Measurements from ENCODE around the gene SLC6A20.

- TF ChIP-seq, protein P1, sequence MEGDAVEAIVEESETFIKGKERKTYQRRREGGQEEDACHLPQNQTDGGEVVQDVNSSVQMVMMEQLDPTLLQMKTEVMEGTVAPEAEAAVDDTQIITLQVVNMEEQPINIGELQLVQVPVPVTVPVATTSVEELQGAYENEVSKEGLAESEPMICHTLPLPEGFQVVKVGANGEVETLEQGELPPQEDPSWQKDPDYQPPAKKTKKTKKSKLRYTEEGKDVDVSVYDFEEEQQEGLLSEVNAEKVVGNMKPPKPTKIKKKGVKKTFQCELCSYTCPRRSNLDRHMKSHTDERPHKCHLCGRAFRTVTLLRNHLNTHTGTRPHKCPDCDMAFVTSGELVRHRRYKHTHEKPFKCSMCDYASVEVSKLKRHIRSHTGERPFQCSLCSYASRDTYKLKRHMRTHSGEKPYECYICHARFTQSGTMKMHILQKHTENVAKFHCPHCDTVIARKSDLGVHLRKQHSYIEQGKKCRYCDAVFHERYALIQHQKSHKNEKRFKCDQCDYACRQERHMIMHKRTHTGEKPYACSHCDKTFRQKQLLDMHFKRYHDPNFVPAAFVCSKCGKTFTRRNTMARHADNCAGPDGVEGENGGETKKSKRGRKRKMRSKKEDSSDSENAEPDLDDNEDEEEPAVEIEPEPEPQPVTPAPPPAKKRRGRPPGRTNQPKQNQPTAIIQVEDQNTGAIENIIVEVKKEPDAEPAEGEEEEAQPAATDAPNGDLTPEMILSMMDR (IDR thresholded peaks at IDR 0.05) = no peak
- TF ChIP-seq POLR2A (IDR thresholded peaks at IDR 0.05) = no peak
- no peak for TF ChIP-seq EP300 (IDR thresholded peaks at IDR 0.05)
These were observed 11.6 kb upstream of the SLC6A20 start for GRCh38 chr3:45807681-45808540.

All from ovary (tissue), 3 donors.